ENCODE measurements around the gene STX8. TPM values are rescaled to one million over a fixed set of nuclear protein-coding genes. Genes with fewer than 3 reads are reported as not detected.

STX8 gene
- 69.5 and 85.5 TPM in 2 replicates for total RNA-seq

DNA sequence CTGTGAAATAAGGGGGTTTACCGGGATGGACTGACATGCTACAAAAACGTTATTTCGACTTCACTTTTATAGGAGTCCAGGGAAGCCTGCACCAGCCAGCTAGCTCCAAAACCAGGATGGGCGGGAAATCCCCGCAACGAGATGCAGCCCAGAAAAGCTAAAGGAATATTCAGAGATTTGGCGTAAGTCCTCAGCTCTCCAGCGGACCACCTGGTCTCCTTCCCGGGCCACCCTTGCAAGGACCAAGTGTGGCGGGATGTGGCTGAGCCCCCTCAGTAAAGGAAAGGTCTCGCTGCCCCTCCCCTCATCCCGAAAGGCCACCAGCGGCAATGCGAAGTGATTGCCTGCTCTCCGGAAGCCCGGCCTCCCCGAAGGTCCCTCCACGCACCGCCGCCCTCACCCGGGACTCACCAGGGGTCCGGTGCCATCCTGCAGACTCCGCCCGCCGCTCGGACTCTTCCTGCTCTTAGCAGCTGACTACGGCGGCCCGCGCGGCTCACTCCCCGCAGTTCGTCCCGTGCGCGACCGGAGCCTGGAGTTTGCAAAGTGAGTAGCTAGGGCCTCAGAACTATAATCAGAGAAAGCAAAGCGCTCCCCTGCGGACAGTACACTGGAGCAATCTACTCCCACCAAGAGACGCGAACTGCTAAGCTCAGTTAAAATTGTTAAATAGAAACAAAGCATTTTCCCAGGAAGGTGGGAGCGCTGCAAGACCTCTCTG lies at the start of gene STX8:
Gene STX8 (minus strand): TSS at position 440 of the 721 bp plus-strand sequence. CDS start 12 bp downstream, at position 428.

DNA sequence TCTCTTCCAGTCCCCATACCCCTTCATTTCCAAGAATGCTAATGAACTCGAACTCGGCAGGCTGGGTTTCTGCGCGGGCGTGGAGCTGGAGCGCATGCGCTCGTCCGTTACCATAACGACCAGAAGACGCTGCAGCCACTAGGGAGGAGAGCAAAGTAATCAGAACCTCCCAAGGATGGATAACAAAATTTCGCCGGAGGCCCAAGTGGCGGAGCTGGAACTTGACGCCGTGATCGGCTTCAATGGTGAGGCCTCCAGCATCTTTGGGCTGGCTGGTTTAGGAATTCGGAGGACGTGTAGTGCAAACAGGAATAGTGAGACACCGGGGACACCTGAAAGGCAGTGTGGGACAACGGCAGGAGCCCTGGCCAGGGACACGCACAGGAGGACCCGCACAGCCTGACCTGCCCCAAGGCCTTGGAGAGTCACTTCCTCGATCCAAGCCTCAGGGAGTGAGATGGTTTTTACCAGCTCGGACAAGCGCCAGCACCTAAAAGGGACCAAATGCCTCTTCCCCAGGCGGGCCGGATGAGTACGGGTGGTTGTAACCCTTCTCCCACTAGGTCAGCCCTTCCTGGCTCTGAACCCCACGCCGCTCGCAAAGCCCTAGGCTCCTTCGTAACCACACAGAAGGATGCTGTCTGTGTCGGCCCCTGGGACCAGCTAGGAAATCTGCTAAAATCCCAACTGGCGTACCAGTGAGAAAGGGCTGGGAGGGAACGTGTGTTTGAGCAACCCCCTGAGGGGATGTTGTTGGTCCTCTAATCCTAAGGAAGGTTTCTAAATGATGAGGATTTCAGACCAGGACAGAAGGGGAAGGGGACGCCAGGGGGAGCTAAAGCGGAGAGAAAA lies 1.1 kb upstream of the STX8 start, which contains the start of gene CFAP52:
Gene CFAP52 (plus strand): TSS at position 122 of the 852 bp plus-strand sequence. CDS start 54 bp downstream, at position 176.

Other genes with a start within 250 kb of the STX8 start
- 0.11 and 0.62 TPM in 2 replicates for gene CFAP52, start 822 bp upstream of the STX8 start, total RNA-seq
- under 0.01 and 0.12 TPM in 2 replicates for gene USP43, start 69.7 kb upstream of the STX8 start, total RNA-seq
- gene DHRS7C, start 215.8 kb upstream of the STX8 start, total RNA-seq = not detected in 2 replicates
- gene GSG1L2, start 246.3 kb upstream of the STX8 start, total RNA-seq = not detected in 2 replicates

Data from uterine smooth muscle cell (primary cell).